Measurements from ENCODE around the gene BLOC1S3. TPM values are rescaled to one million over a fixed set of nuclear protein-coding genes. Genes with fewer than 3 reads are reported as not detected.

The BLOC1S3 gene
- total RNA-seq, 1 experiment from 2014 or later, result 4.4 TPM

DNA sequence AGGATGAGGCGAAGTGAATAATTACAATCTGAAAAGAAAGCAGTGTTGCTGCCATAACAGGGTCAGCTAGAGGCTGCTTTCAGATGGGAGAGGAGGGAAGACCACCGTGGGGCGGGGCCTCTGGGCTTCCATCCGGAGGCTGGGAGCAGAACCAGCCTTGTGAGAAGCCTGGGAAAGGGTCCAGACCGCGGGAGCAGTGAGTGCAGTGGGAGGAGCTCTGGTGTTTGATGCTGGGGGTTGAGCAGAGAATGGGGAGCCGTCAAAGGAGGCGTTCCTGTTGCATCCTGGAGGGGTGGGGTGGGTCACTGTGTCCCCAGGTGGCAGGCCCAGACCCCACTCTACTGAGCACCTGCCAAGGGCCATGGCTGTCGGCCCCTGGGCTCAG lies 35.9 kb upstream of the BLOC1S3 start:
- Histone ChIP-seq H3K4me3 (ENCODE audit: low read length) (no peak overlapping the region), H3K79me2 (ENCODE audit: low read length) (peaks cover 17% of the 10 kb centered on the region), H3K27ac (ENCODE audit: low read length) (no peak overlapping the region), H3K4me1 (ENCODE audit: low read length) (peaks cover 10% of the 10 kb centered on the region), H3K9me2 (replicated peaks; ENCODE audit: insufficient read depth, low read length) (no peaks in the 10 kb centered on the region), H3K9me3 (ENCODE audit: low read length) (no peaks in the 10 kb centered on the region), H3K9ac (ENCODE audit: low read length) (no peak overlapping the region), H3K4me2 (ENCODE audit: low read depth, low read length, poor library complexity, severe bottlenecking) (no peak overlapping the region), H3K27me3 (ENCODE audit: low read length) (no peaks in the 10 kb centered on the region), H2AFZ (ENCODE audit: low read length) (no peak overlapping the region), H3K36me3 (ENCODE audit: insufficient read depth, low read length) (no peaks in the 10 kb centered on the region), H4K20me1 (ENCODE audit: insufficient read depth, low read depth, low read length) (no peaks in the 10 kb centered on the region)
- no peak for DNase-seq

DNA sequence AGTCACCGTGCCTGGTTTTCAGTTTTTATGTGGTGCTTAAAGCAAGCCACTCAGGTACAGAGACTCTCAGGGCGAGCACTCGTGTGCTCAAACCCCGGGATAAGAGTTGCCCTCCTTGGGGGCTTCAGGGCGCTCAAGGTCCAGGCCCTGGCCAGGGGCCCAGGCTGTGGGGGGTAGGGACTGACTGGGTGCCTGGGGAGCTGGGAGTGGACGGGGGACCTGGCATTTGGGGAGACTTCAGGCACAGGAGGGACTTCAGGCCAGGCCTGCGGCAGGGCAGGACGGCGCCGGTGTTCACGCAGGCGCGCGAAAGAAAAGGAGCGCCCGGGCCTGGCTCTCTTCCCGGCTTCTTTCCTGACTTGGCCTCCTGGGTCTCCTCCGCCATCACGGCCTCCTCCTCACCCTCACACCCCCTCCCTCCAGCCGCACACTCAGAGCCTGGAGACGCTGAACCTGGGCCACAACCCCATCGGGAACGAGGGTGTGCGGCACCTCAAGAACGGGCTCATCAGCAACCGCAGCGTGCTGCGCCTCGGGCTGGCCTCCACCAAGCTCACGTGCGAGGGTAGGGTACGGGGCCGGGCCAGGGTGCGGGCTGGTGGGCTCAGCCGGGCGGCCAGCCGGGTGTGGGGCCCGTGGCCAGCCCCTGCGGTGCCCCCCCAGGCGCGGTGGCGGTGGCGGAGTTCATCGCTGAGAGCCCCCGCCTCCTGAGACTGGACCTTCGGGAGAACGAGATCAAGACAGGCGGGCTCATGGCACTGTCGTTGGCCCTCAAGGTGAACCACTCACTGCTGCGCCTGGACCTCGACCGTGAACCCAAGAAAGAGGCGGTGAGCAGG lies 33.9 kb upstream of the BLOC1S3 start:
- Histone ChIP-seq H3K79me2 (ENCODE audit: low read length) (peaks cover 3% of the 10 kb centered on the region; the same call in 1 of the 2 replicates), H3K9me2 (replicated peaks; ENCODE audit: insufficient read depth, low read length) (no peaks in the 10 kb centered on the region), H3K36me3 (ENCODE audit: insufficient read depth, low read length) (no peaks in the 10 kb centered on the region), H4K20me1 (ENCODE audit: insufficient read depth, low read depth, low read length) (no peaks in the 10 kb centered on the region), H3K27me3 (ENCODE audit: low read length) (no peaks in the 10 kb centered on the region), H3K4me2 (ENCODE audit: low read depth, low read length, poor library complexity, severe bottlenecking) (no peak overlapping the region), H3K9ac (ENCODE audit: low read length) (no peak overlapping the region), H3K9me3 (ENCODE audit: low read length) (no peaks in the 10 kb centered on the region), H3K4me1 (ENCODE audit: low read length) (no peaks in the 10 kb centered on the region), H3K4me3 (ENCODE audit: low read length) (no peak overlapping the region), H2AFZ (ENCODE audit: low read length) (no peak overlapping the region), H3K27ac (ENCODE audit: low read length) (no peak overlapping the region)
- no peak for DNase-seq

DNA sequence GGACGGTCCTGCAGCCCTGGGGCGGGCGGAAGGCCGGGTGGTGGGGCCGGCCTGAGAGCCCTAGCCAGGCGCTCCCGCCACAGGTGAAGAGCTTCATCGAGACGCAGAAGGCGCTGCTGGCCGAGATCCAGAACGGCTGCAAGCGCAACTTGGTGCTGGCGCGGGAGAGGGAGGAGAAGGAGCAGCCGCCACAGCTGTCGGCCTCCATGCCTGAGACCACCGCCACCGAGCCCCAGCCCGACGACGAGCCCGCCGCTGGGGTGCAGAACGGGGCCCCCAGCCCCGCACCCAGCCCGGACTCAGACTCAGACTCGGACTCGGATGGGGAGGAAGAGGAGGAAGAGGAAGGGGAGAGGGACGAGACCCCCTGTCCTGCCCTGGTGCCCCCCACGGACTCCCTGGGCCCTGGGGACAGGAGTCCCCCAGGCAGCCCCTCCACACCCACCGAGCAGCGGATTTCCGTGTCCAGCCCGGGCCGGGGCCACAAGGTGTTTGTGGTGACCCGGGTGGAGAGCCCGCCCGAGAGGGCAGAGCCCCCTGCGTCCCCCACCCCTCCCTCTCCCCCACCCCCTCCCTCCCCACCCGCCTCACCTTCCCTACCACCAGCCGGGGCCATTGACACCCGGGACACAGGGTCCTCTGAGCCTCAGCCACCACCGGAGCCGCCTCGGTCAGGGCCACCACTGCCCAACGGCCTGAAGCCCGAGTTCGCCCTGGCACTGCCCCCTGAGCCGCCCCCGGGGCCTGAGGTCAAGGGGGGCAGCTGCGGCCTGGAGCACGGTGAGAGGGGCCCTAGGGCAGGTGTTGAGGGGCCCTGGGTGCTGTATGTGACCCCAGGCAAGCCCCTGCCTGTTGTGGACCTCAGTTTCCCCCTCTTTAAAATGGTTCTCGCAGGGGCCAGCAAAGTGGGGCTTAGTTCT lies 33.1 kb upstream of the BLOC1S3 start:
- DNase-seq, result no peak
- no peaks in the 10 kb centered on the region for H3K4me1 ChIP-seq (ENCODE audit: low read length)
- H3K79me2 ChIP-seq (ENCODE audit: low read length), result no peaks in the 10 kb centered on the region
- H4K20me1 ChIP-seq (ENCODE audit: insufficient read depth, low read depth, low read length), result no peaks in the 10 kb centered on the region
- no peak overlapping the region for H3K4me3 ChIP-seq (ENCODE audit: low read length)
- no peaks in the 10 kb centered on the region for H3K9me3 ChIP-seq (ENCODE audit: low read length)
- no peaks in the 10 kb centered on the region for H3K9me2 ChIP-seq (replicated peaks; ENCODE audit: insufficient read depth, low read length)
- H3K27ac ChIP-seq (ENCODE audit: low read length), result no peak overlapping the region
- H3K36me3 ChIP-seq (ENCODE audit: insufficient read depth, low read length), result no peaks in the 10 kb centered on the region
- H3K4me2 ChIP-seq (ENCODE audit: low read depth, low read length, poor library complexity, severe bottlenecking), result no peak overlapping the region
- no peak overlapping the region for H3K9ac ChIP-seq (ENCODE audit: low read length)
- no peak overlapping the region for H2AFZ ChIP-seq (ENCODE audit: low read length)
- no peaks in the 10 kb centered on the region for H3K27me3 ChIP-seq (ENCODE audit: low read length)

DNA sequence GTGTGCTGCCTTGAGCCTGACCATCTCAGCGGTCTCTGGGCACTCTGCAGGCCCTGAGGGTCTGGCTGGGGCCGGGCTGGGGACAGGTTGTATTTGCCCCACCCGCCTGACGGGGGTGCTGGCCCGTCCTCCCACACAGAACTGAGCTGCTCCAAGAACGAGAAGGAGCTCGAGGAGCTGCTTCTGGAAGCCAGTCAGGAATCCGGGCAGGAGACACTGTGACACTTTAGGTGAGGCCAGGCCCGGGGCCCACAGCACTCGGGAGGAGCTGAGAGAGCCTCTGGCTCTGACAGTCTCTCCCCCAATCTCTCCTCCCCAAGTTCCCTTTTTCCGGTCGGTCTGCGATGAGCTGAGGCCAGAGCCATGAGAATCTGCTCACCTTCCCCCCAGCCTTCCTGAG lies 32.3 kb upstream of the BLOC1S3 start:
- no peaks in the 10 kb centered on the region for H3K9me3 ChIP-seq (ENCODE audit: low read length)
- no peak overlapping the region for H3K27ac ChIP-seq (ENCODE audit: low read length)
- no peak for DNase-seq
- H3K4me3 ChIP-seq (ENCODE audit: low read length), result no peak overlapping the region
- no peak overlapping the region for H2AFZ ChIP-seq (ENCODE audit: low read length)
- H3K4me1 ChIP-seq (ENCODE audit: low read length), result no peaks in the 10 kb centered on the region
- H3K9ac ChIP-seq (ENCODE audit: low read length), result no peak overlapping the region
- H3K79me2 ChIP-seq (ENCODE audit: low read length), result no peaks in the 10 kb centered on the region
- no peaks in the 10 kb centered on the region for H3K27me3 ChIP-seq (ENCODE audit: low read length)
- no peak overlapping the region for H3K4me2 ChIP-seq (ENCODE audit: low read depth, low read length, poor library complexity, severe bottlenecking)
- no peaks in the 10 kb centered on the region for H3K36me3 ChIP-seq (ENCODE audit: insufficient read depth, low read length)
- no peaks in the 10 kb centered on the region for H3K9me2 ChIP-seq (replicated peaks; ENCODE audit: insufficient read depth, low read length)
- no peaks in the 10 kb centered on the region for H4K20me1 ChIP-seq (ENCODE audit: insufficient read depth, low read depth, low read length)

DNA sequence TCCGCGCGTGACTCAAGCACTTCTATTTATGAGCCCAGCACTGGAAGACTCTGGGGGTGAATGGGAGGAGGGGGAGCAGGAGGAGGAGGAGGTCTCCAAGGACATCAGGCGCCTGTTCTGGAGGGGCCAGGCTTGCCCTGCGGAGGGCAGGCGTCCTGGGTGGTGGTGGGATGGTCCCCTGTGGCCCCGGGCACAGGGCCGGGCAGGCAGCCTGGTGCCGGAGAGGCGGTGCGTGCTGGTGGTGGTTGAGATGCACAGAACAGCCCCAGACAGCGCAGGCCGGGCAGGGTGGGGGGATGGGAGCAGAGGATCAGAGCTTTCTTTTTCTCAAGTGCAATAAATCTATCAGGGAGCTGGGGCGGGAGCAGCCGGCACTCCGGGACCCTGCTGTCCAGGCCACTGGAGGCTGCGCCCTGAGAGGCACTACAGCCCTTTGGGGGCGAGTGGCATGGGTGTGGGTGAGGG lies 31.8 kb upstream of the BLOC1S3 start:
- no peaks in the 10 kb centered on the region for H3K9me2 ChIP-seq (replicated peaks; ENCODE audit: insufficient read depth, low read length)
- H3K9ac ChIP-seq (ENCODE audit: low read length), result no peak overlapping the region
- DNase-seq, result no peak
- no peaks in the 10 kb centered on the region for H3K36me3 ChIP-seq (ENCODE audit: insufficient read depth, low read length)
- H3K79me2 ChIP-seq (ENCODE audit: low read length), result no peaks in the 10 kb centered on the region
- no peak overlapping the region for H3K27ac ChIP-seq (ENCODE audit: low read length)
- no peak overlapping the region for H3K4me2 ChIP-seq (ENCODE audit: low read depth, low read length, poor library complexity, severe bottlenecking)
- no peaks in the 10 kb centered on the region for H3K27me3 ChIP-seq (ENCODE audit: low read length)
- H2AFZ ChIP-seq (ENCODE audit: low read length), result no peak overlapping the region
- no peaks in the 10 kb centered on the region for H3K9me3 ChIP-seq (ENCODE audit: low read length)
- H4K20me1 ChIP-seq (ENCODE audit: insufficient read depth, low read depth, low read length), result no peaks in the 10 kb centered on the region
- no peaks in the 10 kb centered on the region for H3K4me1 ChIP-seq (ENCODE audit: low read length)
- H3K4me3 ChIP-seq (ENCODE audit: low read length), result no peak overlapping the region

DNA sequence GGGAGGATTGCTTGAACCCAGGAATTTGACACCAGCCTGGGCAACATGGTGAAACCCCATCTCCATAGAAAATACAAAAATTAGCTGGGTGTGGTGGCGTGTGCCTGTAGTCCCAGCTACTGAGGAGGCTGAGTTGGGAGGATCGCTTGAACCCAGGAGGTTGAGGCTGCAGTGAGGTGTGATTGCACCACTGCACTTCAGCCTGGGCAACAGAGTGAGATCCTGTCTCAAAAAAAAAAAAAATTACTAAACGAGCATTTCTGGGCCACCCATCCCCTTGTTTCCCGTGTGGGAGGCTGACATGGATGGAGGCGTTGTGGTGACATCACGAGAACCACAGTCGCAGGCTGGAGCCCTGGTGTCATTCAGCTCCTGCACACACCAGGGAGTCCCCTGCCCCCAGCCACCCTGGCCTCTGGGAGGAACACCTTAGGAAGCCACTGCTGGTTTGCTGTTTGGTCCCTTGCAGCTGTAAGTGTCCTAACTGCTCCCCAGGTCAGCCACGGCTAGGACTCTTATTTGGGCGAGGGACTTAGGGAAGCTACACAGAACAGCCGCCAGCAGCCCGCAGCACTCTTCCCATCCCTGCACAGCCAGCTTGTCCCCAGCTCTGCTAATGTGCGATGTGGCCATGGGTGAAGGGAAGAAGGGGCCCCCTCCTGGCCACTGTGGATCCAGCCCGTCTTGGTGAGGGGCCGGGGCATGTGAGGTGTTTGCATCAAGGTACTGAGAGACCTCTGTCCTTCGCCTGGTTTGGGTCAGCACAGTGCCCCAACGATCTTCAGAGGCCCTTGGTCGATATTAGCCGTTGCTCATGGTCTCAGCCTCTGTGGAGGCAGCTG lies 30.5 kb upstream of the BLOC1S3 start:
- no peaks in the 10 kb centered on the region for H3K36me3 ChIP-seq (ENCODE audit: insufficient read depth, low read length)
- no peak overlapping the region for H3K9ac ChIP-seq (ENCODE audit: low read length)

DNA sequence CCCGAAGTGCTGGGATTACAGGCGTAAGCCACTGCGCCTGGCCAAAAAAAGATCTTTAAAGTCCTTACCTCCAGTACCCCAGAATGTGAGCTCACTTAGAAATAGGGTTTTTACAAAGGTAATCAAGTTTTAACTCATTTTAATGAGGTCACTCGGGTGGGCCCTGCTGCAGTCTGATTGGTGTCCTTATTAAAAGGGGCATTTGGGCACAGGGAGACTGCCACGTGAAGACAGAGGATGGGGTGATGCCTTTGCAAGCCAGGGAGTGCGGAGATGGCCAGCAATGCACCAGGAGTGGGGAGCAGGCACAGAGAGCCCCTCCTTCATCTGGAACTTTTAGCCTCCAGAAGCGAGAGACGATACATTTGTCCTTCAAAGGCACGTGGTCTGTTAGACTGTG lies 29.5 kb upstream of the BLOC1S3 start:
- no peak overlapping the region for H2AFZ ChIP-seq (ENCODE audit: low read length)
- no peak overlapping the region for H3K9ac ChIP-seq (ENCODE audit: low read length)
- H3K9me2 ChIP-seq (replicated peaks; ENCODE audit: insufficient read depth, low read length), result no peaks in the 10 kb centered on the region

More for the DNA sequence above, 30.5 kb upstream of the BLOC1S3 start:
- no peaks in the 10 kb centered on the region for H3K9me2 ChIP-seq (replicated peaks; ENCODE audit: insufficient read depth, low read length)
- no peak overlapping the region for H3K4me3 ChIP-seq (ENCODE audit: low read length)
- H3K9me3 ChIP-seq (ENCODE audit: low read length), result no peaks in the 10 kb centered on the region
- no peaks in the 10 kb centered on the region for H3K4me1 ChIP-seq (ENCODE audit: low read length)
- H3K4me2 ChIP-seq (ENCODE audit: low read depth, low read length, poor library complexity, severe bottlenecking), result no peak overlapping the region
- no peaks in the 10 kb centered on the region for H3K79me2 ChIP-seq (ENCODE audit: low read length)
- H2AFZ ChIP-seq (ENCODE audit: low read length), result no peak overlapping the region
- no peaks in the 10 kb centered on the region for H4K20me1 ChIP-seq (ENCODE audit: insufficient read depth, low read depth, low read length)
- DNase-seq, result no peak
- no peak overlapping the region for H3K27ac ChIP-seq (ENCODE audit: low read length)
- no peaks in the 10 kb centered on the region for H3K27me3 ChIP-seq (ENCODE audit: low read length)

More for the DNA sequence above, 29.5 kb upstream of the BLOC1S3 start:
- Histone ChIP-seq H3K9me3 (ENCODE audit: low read length) (no peaks in the 10 kb centered on the region), H3K27ac (ENCODE audit: low read length) (no peak overlapping the region), H3K36me3 (ENCODE audit: insufficient read depth, low read length) (no peaks in the 10 kb centered on the region), H3K79me2 (ENCODE audit: low read length) (no peaks in the 10 kb centered on the region), H3K27me3 (ENCODE audit: low read length) (no peaks in the 10 kb centered on the region), H3K4me3 (ENCODE audit: low read length) (no peak overlapping the region), H3K4me2 (ENCODE audit: low read depth, low read length, poor library complexity, severe bottlenecking) (no peak overlapping the region), H4K20me1 (ENCODE audit: insufficient read depth, low read depth, low read length) (no peaks in the 10 kb centered on the region), H3K4me1 (ENCODE audit: low read length) (no peaks in the 10 kb centered on the region)
- no peak for DNase-seq
